CD4-positive, alpha-beta T cell treated with Interleukin-17A for 4 hours (primary cell): ENCODE data around the gene PHC2.

Experiments used
- DNase-seq: peaks from one replicate; pipeline ENCODE4 v3.0.0-alpha.2; 2020; ENCODE audit warnings: mixed read lengths

PHC2 gene

DNA sequence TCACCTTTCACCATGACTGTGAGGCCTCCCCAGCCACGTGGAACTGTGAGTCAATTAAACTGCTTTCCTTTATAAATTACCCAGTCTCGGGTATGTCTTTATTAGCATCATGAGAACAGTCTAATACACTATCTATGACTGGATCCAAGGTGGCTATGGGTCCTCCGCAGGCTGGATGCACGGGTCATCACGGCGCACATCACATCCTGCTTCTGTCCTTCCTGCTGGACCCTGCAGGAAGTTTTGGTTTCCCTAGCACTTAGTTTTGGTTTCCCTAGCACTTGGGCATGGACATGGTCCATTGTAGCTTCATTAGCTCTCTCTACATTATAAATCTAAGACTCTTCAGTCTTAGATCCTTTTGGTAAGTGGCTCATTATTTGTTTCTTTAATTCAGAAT is 14.2 kb upstream of the PHC2 start:
- DNase-seq: no peak

DNA sequence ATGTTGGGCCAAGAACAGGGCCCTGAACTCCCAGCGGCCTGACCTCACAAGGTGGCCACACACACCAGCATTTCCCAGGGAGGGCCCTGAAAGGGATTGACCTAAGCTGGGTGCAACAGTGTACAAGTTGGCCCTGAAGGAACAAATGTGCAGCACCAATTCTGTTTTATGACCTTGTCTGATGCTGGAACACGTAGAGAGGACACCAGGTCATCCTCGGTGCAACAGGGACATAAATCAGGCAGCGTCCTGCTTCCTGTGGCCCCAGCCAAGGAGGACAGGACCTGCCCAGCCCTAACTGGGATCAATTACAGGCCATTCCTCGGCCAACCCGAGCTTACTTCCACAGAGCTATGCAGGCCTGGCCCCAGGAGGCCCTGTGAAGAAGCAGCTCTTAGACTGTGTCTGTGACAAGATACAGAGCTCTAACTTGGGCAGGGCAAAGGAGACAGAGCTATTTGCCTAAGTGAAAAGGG is 12.8 kb upstream of the PHC2 start:
- DNase-seq: no peak

DNA sequence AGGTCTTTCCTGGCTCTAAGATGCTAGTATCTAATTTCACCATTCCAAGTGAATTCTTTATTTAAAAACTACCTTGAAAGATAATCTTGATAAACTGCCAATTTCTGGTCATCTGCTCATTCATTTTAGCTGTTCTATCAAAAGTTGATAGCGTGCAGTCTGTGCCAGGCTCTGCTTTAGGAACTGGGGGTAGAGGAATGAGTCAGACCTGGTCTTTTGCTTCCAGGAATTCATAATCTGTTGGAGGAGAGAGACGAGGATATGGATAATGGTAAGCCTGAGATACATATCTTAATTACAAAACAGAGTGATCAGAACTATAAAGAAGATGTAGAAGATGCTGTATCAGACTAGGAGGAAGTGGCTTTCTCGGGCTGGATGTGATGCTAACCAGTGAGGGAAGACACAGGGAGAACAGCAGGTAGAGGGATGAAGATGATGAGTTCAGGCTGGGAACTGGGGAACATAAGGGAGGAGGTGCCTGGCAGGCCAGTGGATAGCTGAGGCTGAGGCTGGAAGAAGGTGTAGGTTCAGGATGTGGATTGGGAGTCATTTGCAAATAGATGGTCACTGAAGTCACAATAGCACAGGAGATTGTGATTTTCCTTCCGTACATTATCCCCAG is 12.3 kb upstream of the PHC2 start:
- DNase-seq: no peak

DNA sequence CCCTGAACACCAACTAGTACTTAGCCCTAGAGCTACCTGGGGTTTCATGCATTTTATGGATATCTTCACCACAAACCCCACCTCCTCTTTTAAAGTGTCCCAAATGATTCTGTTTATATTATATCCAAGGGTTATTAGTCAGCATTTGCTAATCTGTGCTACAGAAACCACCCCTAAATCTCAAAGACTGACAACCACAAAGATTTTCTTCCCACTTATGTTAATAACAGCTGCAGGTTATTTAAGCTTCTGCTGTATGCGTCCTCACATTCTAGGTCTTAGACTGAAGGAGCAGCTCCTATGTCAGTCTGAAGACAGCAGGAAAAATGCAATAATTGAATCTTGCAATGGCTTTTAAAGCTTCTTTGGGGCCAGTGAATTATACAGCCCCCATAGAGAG is 11.2 kb upstream of the PHC2 start:
- DNase-seq: no peak

DNA sequence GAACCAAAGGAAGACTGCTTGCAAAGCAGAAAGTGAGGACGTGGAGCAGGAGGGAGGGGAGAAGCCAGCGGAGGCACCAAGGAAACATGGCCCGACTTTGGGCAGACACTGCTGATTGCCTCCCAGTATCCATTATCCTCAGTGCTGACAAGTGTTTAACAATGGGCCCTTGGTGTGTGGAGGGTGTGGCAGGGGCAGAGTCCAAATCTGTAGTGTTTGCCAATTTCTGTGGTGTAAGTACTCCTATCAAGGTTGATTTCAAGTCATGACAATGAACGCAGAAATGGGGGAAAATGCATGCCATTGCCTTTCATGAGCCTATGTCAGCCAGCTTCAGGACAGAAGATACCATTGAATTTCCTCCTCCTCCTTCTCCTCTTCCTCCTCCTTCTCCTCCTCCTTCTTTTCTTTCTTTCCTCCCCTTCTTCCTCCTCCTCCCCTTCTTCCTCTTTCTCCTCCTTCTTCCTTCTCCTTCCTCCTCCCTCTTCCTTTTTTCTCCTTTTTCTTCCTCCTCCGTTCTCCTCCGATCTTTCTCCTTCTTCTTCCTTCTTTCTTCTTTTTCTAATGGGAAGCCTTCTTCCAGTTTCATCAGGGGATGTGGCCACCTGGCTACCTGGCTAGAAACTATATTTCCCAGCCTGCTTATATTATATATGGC is 10.3 kb upstream of the PHC2 start:
- DNase-seq: no peak

DNA sequence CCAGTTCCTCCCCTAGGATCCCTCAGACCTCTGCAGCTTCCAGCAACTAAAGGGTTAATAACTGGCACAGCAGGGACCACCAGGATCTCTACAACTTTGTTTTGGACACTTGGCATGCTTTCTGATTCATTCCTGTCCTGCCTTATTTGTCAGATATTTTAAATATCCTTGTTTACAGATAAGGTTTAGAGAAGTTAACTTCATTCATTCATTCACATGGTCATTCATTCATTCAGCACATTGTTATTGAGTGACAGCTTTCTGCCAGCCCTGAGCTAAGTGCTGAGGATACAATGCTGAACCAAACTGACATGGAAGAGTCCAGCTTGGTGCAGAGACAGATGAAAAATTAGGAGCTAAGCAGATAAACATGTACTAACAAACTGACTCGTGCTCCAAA is 8.8 kb upstream of the PHC2 start:
- DNase-seq: no peak

DNA sequence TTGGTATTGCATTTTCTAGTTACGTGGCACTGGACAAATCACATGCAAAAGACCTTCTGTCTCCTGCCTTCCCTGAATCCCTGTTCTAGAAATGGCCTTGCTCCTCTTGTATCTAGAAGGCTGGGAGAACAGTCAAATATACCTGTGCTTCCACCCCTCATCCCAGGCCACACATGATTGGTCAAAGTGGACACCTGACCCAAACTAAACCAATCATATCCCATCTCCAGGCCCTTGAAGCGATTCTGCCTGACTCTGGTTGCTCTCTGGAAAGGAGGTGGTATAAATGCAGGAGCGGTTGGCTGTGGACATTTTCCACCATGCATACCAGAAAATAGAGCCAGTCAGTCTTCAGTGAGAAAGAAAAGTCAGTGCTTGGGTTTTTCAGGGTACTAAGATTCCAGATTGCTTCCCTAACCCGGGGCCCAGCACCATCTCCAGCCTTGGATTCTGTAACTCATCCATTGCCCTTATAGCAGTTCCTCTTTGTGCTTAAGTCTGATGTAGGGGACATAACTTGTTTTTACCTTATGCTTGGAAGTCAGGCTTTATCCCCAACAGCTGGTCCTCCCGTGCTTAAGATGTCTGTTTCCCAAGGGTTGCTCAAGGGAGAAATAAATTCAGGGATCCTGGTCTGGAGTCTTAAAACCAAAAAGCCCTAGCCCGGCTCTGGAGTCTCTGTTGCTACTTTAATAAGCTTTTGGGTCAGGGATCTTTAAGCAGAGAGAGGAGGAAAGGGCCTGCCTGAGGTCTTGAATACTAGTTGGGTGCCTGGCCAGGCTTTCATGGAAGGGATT is 7.7 kb upstream of the PHC2 start:
- DNase-seq: no peak

DNA sequence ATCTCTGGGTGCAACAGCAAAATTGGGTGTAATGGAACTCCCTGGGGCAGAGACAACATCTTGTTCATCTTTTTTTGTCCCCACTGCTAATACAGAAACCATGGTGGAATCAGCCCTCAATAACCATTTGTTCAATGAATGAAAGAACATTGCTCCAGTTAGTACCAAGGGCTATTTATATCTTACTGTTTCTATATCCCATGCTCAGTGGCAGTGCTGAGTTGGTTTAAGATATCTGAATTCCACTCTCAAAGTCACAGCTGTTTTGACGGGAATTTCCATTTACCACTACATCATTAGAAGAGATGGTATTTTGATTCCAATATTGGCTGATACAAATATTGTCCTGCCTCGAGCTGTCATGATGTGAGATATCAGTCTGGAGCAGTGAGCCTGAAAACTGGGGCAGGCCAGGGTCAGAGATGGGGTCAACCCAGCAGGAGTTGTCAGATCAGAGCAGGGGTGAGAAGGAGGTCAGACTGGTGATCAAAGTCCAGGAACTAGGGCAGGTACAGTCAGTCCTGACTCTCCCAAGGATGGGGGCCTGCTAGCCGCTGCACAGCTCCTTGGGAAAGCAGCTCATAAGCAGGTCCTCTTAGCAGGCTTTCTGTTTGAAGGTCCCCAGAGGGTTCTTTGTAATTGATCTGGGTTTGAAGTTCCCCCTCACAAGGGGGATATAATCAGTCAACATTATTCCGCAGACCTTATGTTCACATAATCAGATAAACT is 5.8 kb upstream of the PHC2 start:
- DNase-seq: no peak

DNA sequence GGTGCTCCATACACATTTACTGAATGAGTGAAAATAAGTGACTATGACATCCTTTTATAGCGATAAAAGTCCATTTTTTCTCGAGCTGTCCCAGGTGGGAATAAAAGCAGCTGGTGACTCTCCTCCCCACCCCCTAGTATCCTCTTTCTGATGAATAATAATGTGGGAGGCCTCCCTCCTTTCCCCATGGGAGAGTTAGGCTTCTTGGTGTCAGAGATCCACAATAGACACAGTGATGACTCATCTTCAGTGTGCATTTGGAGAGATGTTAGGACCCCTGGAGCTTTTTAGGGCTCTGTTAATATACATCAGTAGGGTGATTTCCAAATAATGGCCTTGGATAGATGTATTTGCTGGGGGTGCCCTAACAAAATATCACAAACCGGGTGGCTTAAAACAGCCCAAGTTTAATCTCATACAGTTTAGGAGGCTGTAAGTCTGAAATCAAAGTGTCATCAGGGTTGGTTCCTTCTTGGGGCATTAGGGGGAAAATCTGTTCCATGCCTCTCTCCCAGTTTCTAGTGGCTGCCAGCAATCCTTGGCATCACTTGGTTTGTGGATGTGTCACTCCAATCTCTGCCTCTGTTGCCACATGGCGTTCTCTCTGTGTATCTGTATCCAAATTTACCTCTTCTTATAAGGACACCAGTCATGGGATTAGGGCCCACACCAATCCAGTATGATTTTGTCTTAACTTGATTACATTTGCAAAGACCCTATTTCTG is 4.4 kb upstream of the PHC2 start:
- DNase-seq: no peak

DNA sequence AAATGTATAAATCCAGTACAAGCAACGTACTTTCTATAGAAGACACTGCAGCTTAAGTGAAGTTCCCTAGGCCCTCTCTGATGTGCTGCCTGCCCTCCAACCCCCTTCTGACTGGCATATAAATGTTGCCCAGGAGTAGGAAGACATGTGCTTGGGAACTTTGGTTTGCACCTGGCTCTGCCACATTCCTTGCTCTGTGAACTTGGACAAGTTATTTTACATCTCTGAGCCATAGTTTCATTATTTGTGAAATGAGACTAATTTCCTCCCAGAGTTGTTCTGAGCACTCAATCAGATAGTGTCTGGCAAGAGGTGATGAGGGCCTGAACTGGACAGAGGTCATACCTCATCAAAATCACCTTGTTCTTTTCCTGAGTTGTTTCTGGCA is 3.5 kb upstream of the PHC2 start:
- no peak for DNase-seq

DNA sequence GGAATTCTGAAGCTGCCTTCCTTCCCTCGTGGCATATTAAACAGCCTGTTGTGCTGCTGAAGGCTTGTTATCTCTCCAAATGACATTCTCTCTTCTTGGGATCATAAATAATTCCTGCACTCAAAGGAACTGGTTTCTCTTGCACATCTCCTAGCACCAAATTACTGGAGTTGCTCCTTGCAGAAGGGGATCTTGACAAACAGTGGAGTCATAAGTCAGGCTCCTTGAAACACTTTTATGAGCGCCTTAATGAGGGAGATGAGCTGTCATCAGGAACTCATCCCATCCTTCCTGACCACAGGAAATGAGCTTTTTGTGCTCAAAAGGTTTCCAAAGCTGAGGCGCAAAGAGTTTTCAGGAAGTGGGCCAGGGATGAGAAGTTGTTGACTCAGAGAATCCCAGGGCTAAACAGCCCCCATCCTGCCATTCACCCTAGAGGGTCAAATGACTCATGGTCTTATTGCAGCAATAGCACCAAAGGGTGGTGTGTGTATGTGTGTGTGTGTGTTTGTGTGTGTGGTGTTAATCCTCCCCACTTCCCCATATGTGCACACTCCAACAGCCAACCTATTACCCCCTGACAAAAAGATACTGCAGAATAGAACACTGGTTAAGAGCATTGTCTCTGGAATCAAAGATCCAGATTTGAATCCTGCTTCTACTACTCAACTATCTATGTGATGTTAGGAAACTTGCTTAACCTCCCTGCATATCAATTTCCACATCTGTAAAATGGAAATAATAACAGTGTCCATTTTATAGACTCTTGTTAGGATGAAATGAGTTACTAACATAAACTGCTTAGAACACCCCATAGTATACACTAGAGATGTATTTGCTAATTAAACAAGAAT is 2.8 kb upstream of the PHC2 start:
- DNase-seq: no peak

DNA sequence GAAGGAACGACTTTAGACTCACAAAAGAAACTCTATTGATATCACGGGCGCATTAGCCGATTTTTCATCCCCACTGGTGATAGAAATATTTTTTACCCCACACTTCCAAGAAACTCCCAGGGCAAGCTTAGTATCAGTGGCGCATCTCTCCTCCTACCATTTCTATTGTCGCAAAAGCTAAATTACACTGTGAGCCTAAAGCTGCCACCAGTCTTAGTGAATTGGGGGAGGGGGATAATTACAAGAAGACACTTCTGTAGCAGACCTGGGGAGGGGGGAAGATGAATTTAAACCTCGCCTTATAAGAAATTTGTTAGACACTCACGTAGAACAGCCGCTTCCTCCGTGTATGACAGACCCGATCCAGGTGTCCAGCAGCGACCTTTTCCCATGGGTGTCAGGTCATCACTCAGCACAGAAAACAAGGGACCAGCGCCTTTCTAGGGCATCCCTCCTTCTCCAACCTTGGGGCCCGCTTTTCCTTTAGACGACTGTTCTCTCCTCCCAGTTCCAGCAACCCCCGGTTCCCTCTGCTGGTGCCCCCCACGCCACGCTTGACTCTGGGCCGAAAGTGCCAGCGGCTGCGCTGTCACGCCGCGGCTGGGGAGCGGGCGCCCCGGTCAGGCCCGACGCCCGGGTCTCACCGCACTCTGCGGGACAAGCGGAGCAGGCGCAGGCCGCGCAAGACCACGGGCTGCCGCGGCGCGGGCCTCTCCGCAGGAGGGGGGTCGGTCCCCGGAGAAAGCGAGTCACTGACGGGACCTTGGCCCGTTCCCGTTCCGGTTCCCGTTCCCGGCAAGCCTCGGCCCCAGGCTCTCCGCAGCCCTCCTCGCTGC is 821 bp downstream of the PHC2 start:
- peak; percentile 52 for DNase-seq

DNA sequence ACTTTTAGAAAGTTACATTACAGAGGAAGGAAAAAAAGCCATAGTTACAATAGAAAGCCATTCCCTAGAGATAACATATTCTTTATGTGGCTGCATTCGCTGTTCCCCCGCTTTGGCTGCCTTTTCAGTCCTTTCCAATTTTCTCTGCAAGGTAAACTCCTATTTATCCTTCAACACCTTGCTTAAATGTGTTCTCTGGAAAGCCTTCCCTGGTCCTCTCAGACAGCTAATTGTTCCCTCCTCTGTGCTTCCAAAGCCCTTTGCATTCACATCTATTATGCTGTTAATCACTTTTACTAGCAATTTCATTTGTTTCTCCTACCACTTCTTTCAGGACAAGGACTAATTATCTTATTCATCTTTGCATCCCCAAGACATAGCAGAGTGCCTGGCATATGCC is 1.6 kb downstream of the PHC2 start:
- DNase-seq: no peak

DNA sequence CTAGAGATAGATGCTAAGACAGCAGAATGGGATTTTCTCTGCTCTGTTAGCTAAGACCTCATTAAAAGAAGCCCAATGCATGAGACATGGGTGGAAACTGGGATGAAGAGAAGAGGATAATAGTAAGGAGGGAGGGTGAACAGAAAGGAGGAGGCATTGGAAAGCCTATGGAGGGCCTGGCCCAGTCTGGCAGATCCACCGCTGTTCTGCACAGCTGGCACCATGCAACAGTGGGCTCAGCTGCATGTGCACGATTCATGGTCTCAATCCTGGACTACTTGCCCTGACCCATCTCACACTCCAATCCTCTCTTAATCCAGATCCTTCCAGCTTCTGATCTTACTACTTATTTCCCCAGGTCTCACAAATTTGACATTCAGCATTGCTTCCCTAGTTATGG is 2.2 kb downstream of the PHC2 start:
- DNase-seq: no peak

DNA sequence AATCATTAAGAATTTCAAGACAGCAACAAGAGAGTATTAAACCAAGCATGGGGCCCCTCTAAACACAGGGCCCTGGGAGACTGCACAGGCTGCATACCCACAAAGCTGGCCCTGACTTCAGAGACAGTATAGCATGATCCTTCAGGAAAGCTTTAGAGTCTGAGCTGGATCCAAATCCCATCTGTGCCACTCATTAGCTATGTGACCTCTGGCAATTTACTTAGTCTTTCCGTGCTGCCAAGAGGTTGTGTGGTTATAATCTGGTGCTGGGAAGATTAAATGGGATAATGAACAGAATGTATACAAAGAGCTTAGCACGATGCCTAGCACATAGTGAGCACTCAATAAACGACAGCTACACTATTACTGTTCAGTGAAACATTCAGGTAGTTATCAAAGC is 4.0 kb downstream of the PHC2 start:
- no peak for DNase-seq

DNA sequence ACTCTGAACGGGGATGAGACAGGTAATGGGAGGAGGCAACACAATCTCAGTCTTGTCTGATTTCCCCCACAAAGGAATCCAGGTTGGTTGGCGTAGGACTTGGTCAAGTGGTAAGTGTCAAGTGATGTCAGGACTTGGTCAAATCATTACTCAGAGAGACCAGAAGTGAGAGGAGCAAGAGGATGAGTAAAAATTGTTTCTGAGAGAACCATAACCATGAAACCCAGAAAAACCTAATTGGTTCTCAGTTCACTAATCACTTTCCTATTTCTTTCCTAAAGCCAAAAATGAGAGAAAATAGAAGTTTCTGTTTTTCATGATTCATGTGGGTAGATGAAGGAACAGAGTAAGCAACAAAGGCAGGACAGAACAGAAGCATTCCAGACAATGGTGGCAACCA is 5.0 kb downstream of the PHC2 start:
- DNase-seq: no peak

DNA sequence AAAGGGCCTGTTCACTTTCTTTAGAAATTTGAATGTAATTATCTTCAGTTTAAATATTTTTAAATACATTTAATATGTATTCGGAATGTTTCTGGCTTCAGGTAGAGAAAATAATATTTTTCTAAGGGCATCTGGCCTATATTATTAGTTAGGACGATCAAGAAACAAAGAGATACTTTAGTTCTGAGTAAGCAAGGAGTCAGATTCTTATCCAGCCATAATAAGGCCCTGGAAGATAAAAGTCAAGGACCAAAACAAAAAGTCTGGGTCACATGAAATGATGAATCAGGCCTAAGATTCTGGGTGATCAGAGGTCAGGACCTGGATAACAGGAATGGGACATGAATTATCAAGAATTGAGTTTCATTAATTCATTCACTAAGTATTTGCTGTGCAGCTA is 6.3 kb downstream of the PHC2 start:
- no peak for DNase-seq

DNA sequence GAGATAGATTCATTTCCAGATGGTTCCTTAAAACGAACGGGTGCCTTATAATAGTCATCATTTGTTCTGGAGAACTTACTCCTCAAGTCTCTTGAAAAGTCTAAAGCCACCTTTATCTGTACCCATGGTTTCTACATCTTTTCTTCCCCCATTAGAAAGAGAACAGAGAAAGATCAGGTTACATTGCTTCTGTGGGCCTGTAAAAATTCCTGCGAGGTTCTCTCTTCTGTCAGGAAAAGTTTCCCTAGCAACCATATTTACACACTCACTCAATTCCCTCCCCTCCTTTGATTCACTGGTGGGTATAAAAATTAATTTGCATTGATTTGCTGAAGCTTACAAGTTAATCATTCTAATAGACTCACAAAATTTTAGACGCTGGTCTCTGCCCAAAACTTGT is 6.7 kb downstream of the PHC2 start:
- no peak for DNase-seq

DNA sequence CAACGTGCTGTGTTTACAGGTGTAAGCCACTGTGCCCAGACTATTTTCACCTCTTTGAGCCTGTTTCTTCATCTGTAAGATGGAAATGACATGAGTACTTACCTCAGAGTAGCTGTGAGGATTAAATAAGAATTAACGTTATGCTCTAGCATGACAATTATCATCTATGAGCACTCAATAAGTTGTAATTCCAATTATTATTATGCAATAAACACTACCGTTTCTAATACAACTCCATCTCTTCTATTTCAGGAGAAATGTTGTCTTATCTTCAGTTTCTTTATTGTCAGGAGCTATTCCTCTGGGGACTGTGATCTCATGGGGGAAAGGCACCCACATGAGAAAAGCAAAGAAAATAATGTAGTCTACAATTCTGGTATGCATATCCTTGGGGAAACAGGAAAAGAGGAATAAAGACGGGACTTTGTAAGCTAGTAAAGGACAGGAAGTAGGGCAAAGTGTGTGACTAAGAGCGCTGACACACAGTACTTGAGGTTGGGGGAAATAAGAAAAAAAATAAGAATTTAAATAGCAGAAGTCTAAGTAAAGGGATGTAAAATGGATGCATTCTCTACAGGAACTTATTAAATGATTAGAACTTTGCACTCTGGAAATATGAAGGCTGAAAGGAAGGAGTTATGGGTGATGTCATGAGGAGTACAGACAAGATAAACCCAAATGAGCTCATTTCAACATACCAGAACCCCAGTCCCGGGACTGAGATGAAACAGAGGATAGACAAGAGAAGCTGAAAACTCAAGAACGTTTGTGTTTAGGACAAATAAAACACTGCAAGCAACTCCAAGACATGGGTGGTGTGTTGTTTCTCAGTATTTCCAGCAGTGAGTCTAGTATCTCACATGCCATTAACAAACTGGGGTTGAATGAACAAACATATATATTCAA is 9.8 kb downstream of the PHC2 start:
- no peak for DNase-seq

DNA sequence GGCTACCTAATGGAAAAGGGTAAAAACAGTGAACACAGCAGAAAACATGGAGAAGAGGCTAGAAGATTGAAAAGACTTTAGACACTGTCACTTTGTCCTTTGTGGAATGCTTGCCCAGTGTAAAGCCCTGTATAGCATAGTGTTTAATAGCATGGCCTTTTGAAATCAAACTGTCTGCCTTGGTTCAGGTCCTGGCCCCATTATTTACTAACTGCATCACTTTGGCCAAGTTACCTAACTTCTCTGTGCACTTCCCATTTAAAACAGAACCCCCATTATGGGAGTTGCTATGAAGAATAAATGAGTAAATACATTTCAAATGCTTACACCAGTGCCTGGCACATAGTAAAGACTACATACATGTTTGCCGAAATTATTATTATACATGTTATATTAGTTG is 12.1 kb downstream of the PHC2 start:
- no peak for DNase-seq
